ENCODE measurements around the gene B3GALNT1.

Gene B3GALNT1

GRCh38 chr3:161139686-161140085, 34.5 kb upstream of the B3GALNT1 start:
- no peak for DNase-seq (ENCODE audit: low read depth in 2 of 2)
- H3K4me3 ChIP-seq (replicated peaks in 1 of 2; ENCODE audit: low read depth in 2 of 2, low read length in 2 of 2) = no peak overlapping the region
- TF ChIP-seq CTCF (IDR thresholded peaks at IDR 0.05; ENCODE audit: low read depth, low read length) = no peak

GRCh38 chr3:161137260-161137659, 32.1 kb upstream of the B3GALNT1 start:
- TF ChIP-seq CTCF (IDR thresholded peaks at IDR 0.05; ENCODE audit: low read depth, low read length) = no peak
- H3K4me3 ChIP-seq (replicated peaks in 1 of 2; ENCODE audit: low read depth in 2 of 2, low read length in 2 of 2) = no peak overlapping the region
- no peak for DNase-seq (ENCODE audit: low read depth in 2 of 2)

GRCh38 chr3:161132391-161132790, 27.2 kb upstream of the B3GALNT1 start:
- no peak overlapping the region for H3K4me3 ChIP-seq (replicated peaks in 1 of 2; ENCODE audit: low read depth in 2 of 2, low read length in 2 of 2)
- TF ChIP-seq CTCF (IDR thresholded peaks at IDR 0.05; ENCODE audit: low read depth, low read length) = no peak
- no peak for DNase-seq (ENCODE audit: low read depth in 2 of 2)

GRCh38 chr3:161126495-161126894, 21.3 kb upstream of the B3GALNT1 start:
- TF ChIP-seq CTCF (IDR thresholded peaks at IDR 0.05; ENCODE audit: low read depth, low read length) = no peak
- H3K4me3 ChIP-seq (replicated peaks in 1 of 2; ENCODE audit: low read depth in 2 of 2, low read length in 2 of 2) = no peak overlapping the region
- no peak for DNase-seq (ENCODE audit: low read depth in 2 of 2)

- H3K4me3 ChIP-seq (replicated peaks in 1 of 2; ENCODE audit: low read depth in 2 of 2, low read length in 2 of 2) = no peak overlapping the region
- no peak for DNase-seq (ENCODE audit: low read depth in 2 of 2)
- no peak for TF ChIP-seq CTCF (IDR thresholded peaks at IDR 0.05; ENCODE audit: low read depth, low read length)
Observed at GRCh38 chr3:161117646-161118045, 12.5 kb upstream of the B3GALNT1 start.

GRCh38 chr3:161108840-161109239, 3.7 kb upstream of the B3GALNT1 start:
- TF ChIP-seq CTCF (IDR thresholded peaks at IDR 0.05; ENCODE audit: low read depth, low read length) = no peak
- DNase-seq (ENCODE audit: low read depth in 2 of 2) = peak in 1 of 2 donors; percentile 63

GRCh38 chr3:161107311-161107710, 2.2 kb upstream of the B3GALNT1 start:
- no peak for DNase-seq (ENCODE audit: low read depth in 2 of 2)
- no peak for TF ChIP-seq CTCF (IDR thresholded peaks at IDR 0.05; ENCODE audit: low read depth, low read length)
- H3K4me3 ChIP-seq (replicated peaks in 1 of 2; ENCODE audit: low read depth in 2 of 2, low read length in 2 of 2) = no peak overlapping the region

More at GRCh38 chr3:161108840-161109239, 3.7 kb upstream of the B3GALNT1 start:
- H3K4me3 ChIP-seq (replicated peaks in 1 of 2; ENCODE audit: low read depth in 2 of 2, low read length in 2 of 2) = no peak overlapping the region
